Pancreas (tissue), 10 donors: ENCODE data around the gene DCC. TPM values are rescaled to one million over a fixed set of nuclear protein-coding genes. Genes with fewer than 3 reads are reported as not detected.

Source experiments
- ATAC-seq, 4 donors: fragments of 200-7000 bp; cut with Tn5 transposase; one replicate each; pipeline versions ENCODE4 v1.8.0 to v1.9.1; 2020; ENCODE audit warnings: mild to moderate bottlenecking in 4 of 4, moderate library complexity in 4 of 4
- DNase-seq, 6 donors: peaks; one replicate each; pipeline ENCODE4 v3.0.0-alpha.2; 2020
- FAIRE-seq: peaks from 2 replicates; lab custom pipeline; 2012; peaks lifted over from hg19 to GRCh38; lab: Jason Lieb, UNC
- H3K27ac ChIP-seq, 4 donors: fragments of 200-600 bp; sonication (generic); 1 replicate in 3 of 4; 2 replicates in 1 of 4; pipeline versions ENCODE4 v1.5.0 to v1.8.0; 2020
- H3K27me3 ChIP-seq, 4 donors: fragments of 200-600 bp; one replicate each; pipeline ENCODE4 v1.8.0; 2021
- H3K36me3 ChIP-seq, 3 donors: fragments of 200-600 bp; sonication (generic) in 1 of 3; one replicate each; pipeline versions ENCODE4 v1.5.0 to v1.8.0; 2020 to 2021
- H3K4me1 ChIP-seq, 3 donors: fragments of 200-600 bp; one replicate each; pipeline ENCODE4 v1.8.0; 2021
- H3K4me3 ChIP-seq, 4 donors: fragments of 200-600 bp; sonication (generic) in 2 of 4; one replicate each; pipeline versions ENCODE4 v1.5.0 to v1.8.0; 2020 to 2021
- H3K9me3 ChIP-seq, 4 donors: fragments of 200-600 bp; one replicate each; pipeline ENCODE4 v1.8.0; 2021
- CTCF ChIP-seq, 4 donors: fragments of 200-600 bp; sonication (generic) in 3 of 4; IDR thresholded peaks; one replicate each; pipeline versions ENCODE4 v1.5.0 to v1.8.0; 2021; ENCODE audit warnings: antibody characterized with exemption in 4 of 4
- WGBS, 2 donors: extraction: QIAGEN DNeasy Blood & Tissue Kit; methylation state at CpG; one replicate each; pipeline ENCODE4 v1.1.7; 2013; 5-methylcytosine and 5-hydroxymethylcytosine counted together
- intact Hi-C, 3 donors: fragments of 100-400 bp; cut with DNase I; formaldehyde crosslinking; loops; one replicate each; pipeline versions ENCODE4 v1.11.1 to v1.14.2; 2022
- polyA plus RNA-seq, 2 donors: library from polyadenylated mRNA; stranded (reverse); fragments of 200-250 nt; gene quantifications; one replicate each; pipeline ENCODE4 v1.2.3, GENCODE V29; 2013
- total RNA-seq, 6 donors: library from RNA; stranded (reverse); fragmentation: NEBNext Ultra II Directional in 4 of 6; extraction: Animal tissue kit (Norgen Biotek cat#: 25700) in 4 of 6; gene quantifications; one replicate each; pipeline versions ENCODE4 v1.2.1 to v1.2.4, GENCODE V29; 2021 to 2023
- donor health status: healthy with polysubstance abuse.
- donor health status: DM: no; HTN: no; CAD: no; lungs with moderate emphysema.
- donor health status: DM: no; HTN: no; CAD: no.
- donor health status: control.
- donor health status: control.
- donor health status: Bipolar disorder and iron deficiency.
- donor health status: DM: yes; HTN: yes; CAD: no.
- donor health status: DM: no; HTN: no; CAD: no.
- donor health status: DM: no; HTN: no; CAD: no.
- donor health status: DM: yes; HTN: yes; CAD: no.

The DCC gene
- total and polyA plus RNA-seq, 8 donors, result 0.18 to 0.44 (median 0.28) TPM; not detected in 1

DNA sequence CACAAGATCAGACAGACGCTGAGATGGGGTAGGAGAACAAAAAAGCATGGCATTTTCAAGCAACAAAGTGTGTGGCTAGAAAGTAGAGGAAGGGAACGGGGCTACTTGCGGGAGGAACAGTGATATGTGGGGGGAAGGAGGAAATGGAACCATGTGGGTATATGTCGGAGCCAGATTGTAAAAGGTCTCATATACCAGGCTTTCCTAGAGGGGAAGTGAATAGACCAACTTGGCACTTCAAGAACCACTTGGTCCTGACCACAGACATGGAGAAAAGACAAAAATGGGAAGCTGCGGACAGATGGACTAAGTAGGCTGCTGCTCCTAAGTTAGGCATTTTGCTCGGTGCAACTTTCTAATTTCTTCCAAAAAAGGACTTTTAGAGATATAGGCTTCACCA lies 196.0 kb downstream of the DCC start:
- no peak for ATAC-seq
- no peaks in the 10 kb centered on the region for H3K27me3 ChIP-seq
- TF ChIP-seq CTCF (IDR thresholded peaks at IDR 0.05), result no peak
- no peaks in the 10 kb centered on the region for H3K36me3 ChIP-seq
- FAIRE-seq, result no peak
- no peaks in the 10 kb centered on the region for H3K9me3 ChIP-seq
- no peak for DNase-seq
- H3K27ac ChIP-seq, result no peak overlapping the region
- 79 to 90% methylated on average over 6 of the region's 6 CpGs for WGBS, 2 donors
- H3K4me3 ChIP-seq, result no peak overlapping the region
- intact Hi-C loops, result no loop called here
- H3K4me1 ChIP-seq, result no peaks in the 10 kb centered on the region

GRCh38 chr18:52537261-52537660 lies 197.3 kb downstream of the DCC start:
- Histone ChIP-seq H3K27ac (no peak overlapping the region), H3K27me3 (no peaks in the 10 kb centered on the region), H3K4me3 (no peak overlapping the region), H3K36me3 (no peaks in the 10 kb centered on the region), H3K9me3 (no peaks in the 10 kb centered on the region), H3K4me1 (no peaks in the 10 kb centered on the region)
- no peak for TF ChIP-seq CTCF (IDR thresholded peaks at IDR 0.05)
- FAIRE-seq (no peak), DNase-seq (no peak), ATAC-seq (no peak)
- intact Hi-C loops, result no loop called here
- WGBS, 2 donors, result 71 to 74% methylated on average over 1 of the region's 1 CpG

DNA sequence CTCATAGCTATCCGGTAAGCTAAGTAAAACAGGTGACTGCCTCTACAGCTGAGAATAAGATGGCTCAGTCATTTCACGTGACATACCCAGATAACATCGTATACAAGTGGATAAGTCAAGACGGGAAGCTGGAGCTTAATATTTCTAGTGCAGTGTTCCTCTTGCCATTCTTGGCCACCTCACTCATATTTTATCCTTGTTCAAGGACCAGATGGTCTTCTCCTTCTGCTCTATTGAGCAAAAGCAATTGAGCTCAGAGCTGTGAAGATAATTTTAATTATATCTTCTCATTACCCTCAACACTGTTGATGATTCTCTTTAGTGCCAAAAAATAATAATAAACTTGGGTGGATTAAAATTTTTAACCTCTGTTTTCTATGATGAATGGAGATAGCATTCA lies 201.1 kb downstream of the DCC start:
- no peaks in the 10 kb centered on the region for H3K36me3 ChIP-seq
- no peak for TF ChIP-seq CTCF (IDR thresholded peaks at IDR 0.05)
- H3K4me1 ChIP-seq, result no peaks in the 10 kb centered on the region
- ATAC-seq (no peak), DNase-seq (no peak), FAIRE-seq (no peak)
- intact Hi-C loops, result no loop called here
- H3K27ac ChIP-seq, result no peak overlapping the region
- H3K9me3 ChIP-seq, result no peaks in the 10 kb centered on the region
- WGBS, 2 donors, result 88% methylated on average over 4 of the region's 4 CpGs
- H3K4me3 ChIP-seq, result no peak overlapping the region
- H3K27me3 ChIP-seq, result no peaks in the 10 kb centered on the region

- ATAC-seq, result no peak
These were observed 204.1 kb downstream of the DCC start for GRCh38 chr18:52544086-52544485.

More at GRCh38 chr18:52544086-52544485, 204.1 kb downstream of the DCC start:
- no peak for TF ChIP-seq CTCF (IDR thresholded peaks at IDR 0.05)
- Histone ChIP-seq H3K4me1 (no peaks in the 10 kb centered on the region), H3K36me3 (no peaks in the 10 kb centered on the region), H3K4me3 (no peak overlapping the region), H3K27me3 (no peaks in the 10 kb centered on the region), H3K9me3 (no peaks in the 10 kb centered on the region), H3K27ac (no peak overlapping the region)
- FAIRE-seq, result no peak
- no peak for DNase-seq
- intact Hi-C loops, result no loop called here
- 57 to 65% methylated on average over 4 of the region's 4 CpGs for WGBS, 2 donors
